Type B pancreatic cell (in vitro differentiated cells): ENCODE measurements around the gene ADCK2. TPM values are rescaled to one million over a fixed set of nuclear protein-coding genes. Genes with fewer than 3 reads are reported as not detected.

Source experiments
- DNase-seq: peaks from one replicate; pipeline ENCODE4 v3.0.0; 2021; ENCODE audit warnings: mixed read lengths; ENCODE audit not compliant: unreplicated experiment; ENCODE audit errors: extremely low spot score
- H3K27ac Mint-ChIP-seq: 2 replicates; pipeline ENCODE4 v1.8.0; 2021; ENCODE audit warnings: mild to moderate bottlenecking, mixed read lengths
- H3K27me3 Mint-ChIP-seq: 2 replicates; pipeline ENCODE4 v1.8.0; 2021; ENCODE audit warnings: mixed read lengths
- H3K36me3 Mint-ChIP-seq: 2 replicates; pipeline ENCODE4 v1.8.0; 2021; ENCODE audit warnings: mixed read lengths
- H3K4me1 Mint-ChIP-seq: one replicate; pipeline ENCODE4 v1.8.0; 2021; ENCODE audit warnings: mixed read lengths; ENCODE audit not compliant: unreplicated experiment
- H3K4me3 Mint-ChIP-seq: 2 replicates; pipeline ENCODE4 v1.8.0; 2021; ENCODE audit warnings: mild to moderate bottlenecking, mixed read lengths
- H3K9me3 Mint-ChIP-seq: 2 replicates; pipeline ENCODE4 v1.8.0; 2021; ENCODE audit warnings: mixed read lengths
- total RNA-seq: library from RNA; stranded (reverse); gene quantifications from 2 replicates; pipeline ENCODE4 v1.2.1, GENCODE V29; 2021; ENCODE audit warnings: low replicate concordance
- TF ChIP-seq, protein P1 (sequence below): fragments of 200-600 bp; sonication (generic); conservative IDR thresholded peaks from 2 replicates; pipeline ENCODE4 v1.5.0; 2021; ENCODE audit warnings: antibody characterized with exemption, mild to moderate bottlenecking

The ADCK2 gene
- total RNA-seq, 1 donor from 2014 or later: 16.3 TPM

DNA sequence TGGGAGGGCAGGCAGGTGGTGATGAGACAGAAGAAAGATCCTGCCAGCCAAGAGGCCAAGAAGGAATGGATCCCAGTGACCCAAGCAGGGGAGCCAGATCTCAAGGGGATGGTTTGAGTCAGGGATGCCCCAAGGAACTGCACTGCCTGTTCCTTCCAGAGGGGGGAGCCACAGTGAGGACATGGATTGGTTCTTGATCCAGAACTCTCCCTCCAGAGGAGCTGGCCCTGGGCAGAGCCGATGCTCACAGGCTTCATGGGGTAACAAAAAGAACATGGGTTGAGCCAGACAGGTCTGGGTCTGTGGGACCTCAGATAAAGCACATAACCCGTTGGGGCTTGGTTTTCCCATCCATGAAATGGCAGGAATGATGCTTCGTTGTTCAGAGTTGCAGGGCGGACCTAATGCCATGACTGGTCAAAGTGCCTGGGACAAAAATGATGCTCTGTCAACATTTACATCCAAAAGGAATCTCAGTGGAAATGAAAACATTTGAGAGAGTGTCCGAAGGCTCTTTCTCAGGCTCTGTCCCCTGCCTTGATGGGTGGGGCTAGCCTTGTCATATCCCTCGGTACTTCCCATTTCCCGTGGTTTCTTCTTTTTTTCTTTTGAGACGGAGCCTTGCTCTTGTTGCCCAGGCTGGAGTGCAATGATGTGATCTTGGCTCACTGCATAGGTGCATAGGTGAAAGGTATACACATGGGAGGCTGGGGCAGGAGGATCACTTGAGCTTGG, 27.4 kb upstream of the ADCK2 start:
- DNase-seq: no peak

GRCh38 chr7:140646931-140647647, 25.7 kb upstream of the ADCK2 start:
- H3K9me3 Mint-ChIP-seq: no peaks in the 10 kb centered on the region
- no peak overlapping the region for H3K4me3 Mint-ChIP-seq
- H3K27ac Mint-ChIP-seq: peak overlapping the region; percentile 51
- peaks cover 16% of the 10 kb centered on the region for H3K4me1 Mint-ChIP-seq
- no peak for DNase-seq
- H3K27me3 Mint-ChIP-seq: no peaks in the 10 kb centered on the region
- H3K36me3 Mint-ChIP-seq: no peaks in the 10 kb centered on the region
- TF ChIP-seq, protein P1, sequence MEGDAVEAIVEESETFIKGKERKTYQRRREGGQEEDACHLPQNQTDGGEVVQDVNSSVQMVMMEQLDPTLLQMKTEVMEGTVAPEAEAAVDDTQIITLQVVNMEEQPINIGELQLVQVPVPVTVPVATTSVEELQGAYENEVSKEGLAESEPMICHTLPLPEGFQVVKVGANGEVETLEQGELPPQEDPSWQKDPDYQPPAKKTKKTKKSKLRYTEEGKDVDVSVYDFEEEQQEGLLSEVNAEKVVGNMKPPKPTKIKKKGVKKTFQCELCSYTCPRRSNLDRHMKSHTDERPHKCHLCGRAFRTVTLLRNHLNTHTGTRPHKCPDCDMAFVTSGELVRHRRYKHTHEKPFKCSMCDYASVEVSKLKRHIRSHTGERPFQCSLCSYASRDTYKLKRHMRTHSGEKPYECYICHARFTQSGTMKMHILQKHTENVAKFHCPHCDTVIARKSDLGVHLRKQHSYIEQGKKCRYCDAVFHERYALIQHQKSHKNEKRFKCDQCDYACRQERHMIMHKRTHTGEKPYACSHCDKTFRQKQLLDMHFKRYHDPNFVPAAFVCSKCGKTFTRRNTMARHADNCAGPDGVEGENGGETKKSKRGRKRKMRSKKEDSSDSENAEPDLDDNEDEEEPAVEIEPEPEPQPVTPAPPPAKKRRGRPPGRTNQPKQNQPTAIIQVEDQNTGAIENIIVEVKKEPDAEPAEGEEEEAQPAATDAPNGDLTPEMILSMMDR: peak; percentile 72

More for the DNA sequence above, 27.4 kb upstream of the ADCK2 start:
- no peak overlapping the region for H3K4me3 Mint-ChIP-seq
- TF ChIP-seq, protein P1: peak; percentile 60
- peaks cover 25% of the 10 kb centered on the region for H3K4me1 Mint-ChIP-seq
- peaks cover 5% of the 10 kb centered on the region for H3K27me3 Mint-ChIP-seq
- no peaks in the 10 kb centered on the region for H3K9me3 Mint-ChIP-seq
- no peaks in the 10 kb centered on the region for H3K36me3 Mint-ChIP-seq
- no peak overlapping the region for H3K27ac Mint-ChIP-seq

GRCh38 chr7:140649556-140650205, 23.1 kb upstream of the ADCK2 start:
- Mint-ChIP-seq H3K9me3 (no peaks in the 10 kb centered on the region), H3K4me3 (no peak overlapping the region), H3K27ac (no peak overlapping the region), H3K27me3 (no peaks in the 10 kb centered on the region), H3K4me1 (peaks cover 18% of the 10 kb centered on the region), H3K36me3 (no peaks in the 10 kb centered on the region)
- no peak for DNase-seq
- TF ChIP-seq, protein P1: no peak

DNA sequence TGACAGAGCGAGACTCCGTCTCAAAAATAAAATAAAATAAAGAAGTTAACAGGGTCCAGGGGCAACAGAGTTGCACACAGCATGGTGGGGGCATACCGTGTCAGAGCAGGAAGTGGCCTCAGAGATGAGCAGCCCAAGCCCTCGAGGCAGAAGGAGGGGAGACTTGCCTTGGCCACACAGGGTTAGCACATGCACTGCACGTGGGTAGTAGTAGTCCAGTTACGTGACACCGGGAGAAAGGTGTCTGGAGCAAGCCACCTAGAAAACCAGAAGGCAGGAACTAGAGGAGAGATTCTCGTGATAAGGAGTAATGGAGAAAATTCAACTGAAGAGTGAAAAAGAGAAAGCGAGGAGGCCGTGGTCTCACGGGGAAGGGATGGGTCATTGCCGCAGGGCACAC, 22.4 kb upstream of the ADCK2 start:
- Mint-ChIP-seq H3K4me3 (no peak overlapping the region), H3K36me3 (no peaks in the 10 kb centered on the region), H3K27ac (no peak overlapping the region), H3K27me3 (no peaks in the 10 kb centered on the region), H3K9me3 (no peaks in the 10 kb centered on the region), H3K4me1 (peaks cover 17% of the 10 kb centered on the region)
- DNase-seq: no peak
- TF ChIP-seq, protein P1: no peak

DNA sequence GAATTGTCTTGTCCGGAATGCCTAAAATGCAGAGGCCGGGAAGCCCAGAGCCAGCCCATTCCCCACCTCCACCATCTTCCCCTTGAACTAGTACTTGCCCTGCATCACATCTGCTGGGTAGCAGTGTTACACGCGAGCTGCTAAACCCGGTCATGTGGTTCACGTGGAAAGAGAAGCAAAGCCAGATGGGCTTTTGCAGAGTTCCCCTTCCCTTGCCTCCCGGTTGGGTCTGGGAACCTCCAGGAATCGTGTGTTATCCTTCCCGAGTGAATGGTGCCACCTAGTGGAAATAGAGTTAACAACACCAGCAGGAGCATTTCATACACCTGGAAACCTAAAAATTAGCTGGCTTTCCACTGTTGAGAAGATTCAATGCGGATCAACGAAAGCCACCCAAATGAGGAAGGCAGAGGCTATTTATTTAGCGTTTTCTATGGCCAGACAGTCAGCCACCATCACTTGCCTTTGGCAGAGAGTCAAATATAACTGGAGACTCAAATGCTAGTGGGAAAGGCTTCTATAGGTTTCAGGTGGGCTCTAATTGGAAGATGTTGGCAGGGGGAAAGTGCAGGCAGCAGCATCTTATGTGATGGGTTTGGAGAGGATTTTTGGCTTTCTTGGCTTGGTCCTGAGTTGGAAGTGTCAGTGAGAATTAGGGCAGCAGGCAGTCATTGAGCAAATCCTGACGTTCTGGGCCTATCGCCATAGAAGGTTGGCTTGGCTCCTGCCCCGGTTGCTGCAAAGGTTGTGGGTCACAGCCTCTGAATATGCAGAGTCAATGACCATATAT, 19.2 kb upstream of the ADCK2 start:
- Mint-ChIP-seq H3K36me3 (no peaks in the 10 kb centered on the region), H3K27me3 (no peaks in the 10 kb centered on the region), H3K4me1 (peaks cover 30% of the 10 kb centered on the region), H3K9me3 (no peaks in the 10 kb centered on the region), H3K4me3 (no peak overlapping the region), H3K27ac (peak overlapping the region; percentile 47)
- TF ChIP-seq, protein P1: peak; percentile 94
- DNase-seq: peak; percentile 76
